Central memory CD4-positive, alpha-beta T cell (primary cell): Measurements from ENCODE around the gene CATSPER1.
"Not testable (repeated sequence)": the region's sequence is repeated elsewhere in the genome, so short reads cannot be mapped to it uniquely, and the experiment has no call there.

ENCODE experiments used
- DNase-seq: peaks from one replicate; pipeline ENCODE4 v3.0.0; 2022

CATSPER1 gene

GRCh38 chr11:66051766-66052663, 25.7 kb upstream of the CATSPER1 start, which contains the start of gene SF3B2:
Gene SF3B2, plus strand, starts transcription at chr11:66052364. Its CDS starts 21 bp downstream, at chr11:66052385.
- DNase-seq: peak; percentile 96

GRCh38 chr11:66051371-66051765, 25.1 kb upstream of the CATSPER1 start:
- no peak for DNase-seq

- no peak for DNase-seq
Measured at GRCh38 chr11:66050581-66051231, 24.4 kb upstream of the CATSPER1 start.

GRCh38 chr11:66048547-66049323, 22.5 kb upstream of the CATSPER1 start, which contains the start of gene GAL3ST3:
Gene GAL3ST3, minus strand, starts transcription at chr11:66049161. Its CDS starts 3,746 bp downstream, at chr11:66045415.
- DNase-seq: no peak

GRCh38 chr11:66047541-66048365, 21.5 kb upstream of the CATSPER1 start:
- no peak for DNase-seq

- DNase-seq: no peak
Measured at GRCh38 chr11:66046901-66047300, 20.6 kb upstream of the CATSPER1 start.

- peak; percentile 79 for DNase-seq
Measured at GRCh38 chr11:66045177-66045639, 18.9 kb upstream of the CATSPER1 start.

GRCh38 chr11:66044757-66045156, 18.5 kb upstream of the CATSPER1 start:
- DNase-seq: no peak

GRCh38 chr11:66042996-66043906, 17.0 kb upstream of the CATSPER1 start:
- no peak for DNase-seq

GRCh38 chr11:66042227-66042995, 16.1 kb upstream of the CATSPER1 start:
- DNase-seq: no peak

- no peak for DNase-seq
Measured at GRCh38 chr11:66039765-66040164, 13.5 kb upstream of the CATSPER1 start.

GRCh38 chr11:66037327-66037726, 11.0 kb upstream of the CATSPER1 start:
- DNase-seq: no peak

- DNase-seq: no peak
Measured at GRCh38 chr11:66036334-66036710, 10.0 kb upstream of the CATSPER1 start.

GRCh38 chr11:66035653-66036333, 9.5 kb upstream of the CATSPER1 start:
- DNase-seq: no peak

- DNase-seq: no peak
Measured at GRCh38 chr11:66032957-66033735, 6.9 kb upstream of the CATSPER1 start.

GRCh38 chr11:66023186-66023440, 3.2 kb downstream of the CATSPER1 start:
- DNase-seq: not testable (repeated sequence)

GRCh38 chr11:66022401-66023185, 3.7 kb downstream of the CATSPER1 start:
- peak; percentile 59 for DNase-seq
